Measurements from ENCODE around the gene FAM135A. TPM values are rescaled to one million over a fixed set of nuclear protein-coding genes. Genes with fewer than 3 reads are reported as not detected.

The FAM135A gene
- total and polyA plus RNA-seq, 2 of the 4 experiments (the other 2 are of a cell fraction), result 2.2 to 7.9 TPM

GRCh38 chr6:70376628-70377027, 36.7 kb upstream of the FAM135A start:
- WGBS, 2 experiments (ENCODE audit: extremely low coverage in 2 of 2, insufficient read length in 1 of 2), result no CpG with 5 or more reads among the region's 1 CpG
- H3K9me3 ChIP-seq (ENCODE audit: control insufficient read depth, insufficient read depth, low read length), result no peaks in the 10 kb centered on the region

More at GRCh38 chr6:70376628-70377027, 36.7 kb upstream of the FAM135A start:
- intact Hi-C loops (cut with micrococcal nuclease), result loop anchor here (10.0 kb wide), 2 partner anchors 188 to 508 kb away; partner anchors contain the start of gene SDHAF4
- H3K27me3 ChIP-seq (ENCODE audit: control insufficient read depth, insufficient read depth, low read length), result 0 out of 2 replicates have a peak, but pooled peaks cover 1% of the 10 kb centered on the region
- no peak for TF ChIP-seq NFE2L2 (IDR thresholded peaks at IDR 0.05; ENCODE audit: low read depth, low read length)
- TF ChIP-seq CEBPB (IDR thresholded peaks at IDR 0.05; ENCODE audit: low read depth, low read length), result no peak
- TF ChIP-seq, protein P1, sequence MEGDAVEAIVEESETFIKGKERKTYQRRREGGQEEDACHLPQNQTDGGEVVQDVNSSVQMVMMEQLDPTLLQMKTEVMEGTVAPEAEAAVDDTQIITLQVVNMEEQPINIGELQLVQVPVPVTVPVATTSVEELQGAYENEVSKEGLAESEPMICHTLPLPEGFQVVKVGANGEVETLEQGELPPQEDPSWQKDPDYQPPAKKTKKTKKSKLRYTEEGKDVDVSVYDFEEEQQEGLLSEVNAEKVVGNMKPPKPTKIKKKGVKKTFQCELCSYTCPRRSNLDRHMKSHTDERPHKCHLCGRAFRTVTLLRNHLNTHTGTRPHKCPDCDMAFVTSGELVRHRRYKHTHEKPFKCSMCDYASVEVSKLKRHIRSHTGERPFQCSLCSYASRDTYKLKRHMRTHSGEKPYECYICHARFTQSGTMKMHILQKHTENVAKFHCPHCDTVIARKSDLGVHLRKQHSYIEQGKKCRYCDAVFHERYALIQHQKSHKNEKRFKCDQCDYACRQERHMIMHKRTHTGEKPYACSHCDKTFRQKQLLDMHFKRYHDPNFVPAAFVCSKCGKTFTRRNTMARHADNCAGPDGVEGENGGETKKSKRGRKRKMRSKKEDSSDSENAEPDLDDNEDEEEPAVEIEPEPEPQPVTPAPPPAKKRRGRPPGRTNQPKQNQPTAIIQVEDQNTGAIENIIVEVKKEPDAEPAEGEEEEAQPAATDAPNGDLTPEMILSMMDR (conservative IDR thresholded peaks at IDR 0.05; ENCODE audit: low read depth, low read length), result no peak
- no peak for TF ChIP-seq RCOR1 (IDR thresholded peaks at IDR 0.05; ENCODE audit: insufficient replicate concordance, low read length)
- no peak for TF ChIP-seq ELK1 (IDR thresholded peaks at IDR 0.05; ENCODE audit: borderline replicate concordance, low read depth, low read length)
- TF ChIP-seq, protein P2, sequence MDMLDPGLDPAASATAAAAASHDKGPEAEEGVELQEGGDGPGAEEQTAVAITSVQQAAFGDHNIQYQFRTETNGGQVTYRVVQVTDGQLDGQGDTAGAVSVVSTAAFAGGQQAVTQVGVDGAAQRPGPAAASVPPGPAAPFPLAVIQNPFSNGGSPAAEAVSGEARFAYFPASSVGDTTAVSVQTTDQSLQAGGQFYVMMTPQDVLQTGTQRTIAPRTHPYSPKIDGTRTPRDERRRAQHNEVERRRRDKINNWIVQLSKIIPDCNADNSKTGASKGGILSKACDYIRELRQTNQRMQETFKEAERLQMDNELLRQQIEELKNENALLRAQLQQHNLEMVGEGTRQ (IDR thresholded peaks at IDR 0.05; ENCODE audit: low read depth, low read length), result no peak
- no peak for TF ChIP-seq SMC3 (IDR thresholded peaks at IDR 0.05; ENCODE audit: low read depth, low read length)
- no peak for TF ChIP-seq MAZ (IDR thresholded peaks at IDR 0.05; ENCODE audit: borderline replicate concordance, low read depth, low read length)
- TF ChIP-seq CHD1 (IDR thresholded peaks at IDR 0.05; ENCODE audit: low read depth, low read length), result no peak
- no peak for TF ChIP-seq MAFK (IDR thresholded peaks at IDR 0.05; ENCODE audit: low read depth, low read length)
- no peak for TF ChIP-seq BHLHE40 (IDR thresholded peaks at IDR 0.05; ENCODE audit: low read depth, low read length)
- TF ChIP-seq RAD21 (IDR thresholded peaks at IDR 0.05; ENCODE audit: low read length), result no peak
- no peak for TF ChIP-seq FOS (IDR thresholded peaks at IDR 0.05; ENCODE audit: low read depth, low read length)
- no peak for TF ChIP-seq POLR2A (IDR thresholded peaks at IDR 0.05; ENCODE audit: low read depth, low read length)
- TF ChIP-seq RFX5 (IDR thresholded peaks at IDR 0.05; ENCODE audit: low read depth, low read length), result no peak
- TF ChIP-seq MXI1 (IDR thresholded peaks at IDR 0.05; ENCODE audit: borderline replicate concordance, low read depth, low read length), result no peak
- H3K27ac ChIP-seq (ENCODE audit: insufficient read depth, low read length), result no peak overlapping the region
- H3K9me1 ChIP-seq (ENCODE audit: insufficient read depth, low read length), result no peaks in the 10 kb centered on the region
- no peak overlapping the region for H2AK9ac ChIP-seq (replicated peaks; ENCODE audit: low read depth, low read length, poor library complexity)
- no peak overlapping the region for H3K18ac ChIP-seq (ENCODE audit: low read depth, low read length)
- no peak overlapping the region for H2AK5ac ChIP-seq (ENCODE audit: low read depth, low read length)
- H3K9ac ChIP-seq (ENCODE audit: low read depth, low read length), result no peak overlapping the region
- no TSS peak for BruUV-seq (replicated peaks)
- H2AFZ ChIP-seq (replicated peaks; ENCODE audit: low read length, poor library complexity), result no peak overlapping the region
- no peak overlapping the region for H3K56ac ChIP-seq (ENCODE audit: extremely low read depth, insufficient read depth, low read length)
- no peak overlapping the region for H3K4ac ChIP-seq (ENCODE audit: low read depth, low read length)
- H3K14ac ChIP-seq (replicated peaks; ENCODE audit: low read depth, low read length), result no peak overlapping the region
- H4K5ac ChIP-seq (ENCODE audit: low read depth, low read length), result no peak overlapping the region
- CTCF ChIA-PET, result no interaction called here
- no peak overlapping the region for H2BK15ac ChIP-seq (ENCODE audit: low read depth, low read length)
- H4K8ac ChIP-seq (ENCODE audit: low read depth in 2 of 2, low read length in 2 of 2), result no peak overlapping the region
- no peaks in the 10 kb centered on the region for H3K36me3 ChIP-seq (ENCODE audit: control insufficient read depth, insufficient read depth, low read length)
- DNase-seq, result no peak
- no peaks in the 10 kb centered on the region for H3K79me1 ChIP-seq (ENCODE audit: low read depth in 1 of 2, low read length in 2 of 2)
- in situ Hi-C loops (cut with MboI; ENCODE audit: low sequenced_read_pairs), result no loop called here
- H4K20me1 ChIP-seq (ENCODE audit: insufficient read depth, low read length), result no peaks in the 10 kb centered on the region
- no peak for ATAC-seq (ENCODE audit: low read depth)
- H3K4me2 ChIP-seq (ENCODE audit: low read depth, low read length), result no peak overlapping the region
- no peak overlapping the region for H3K4me3 ChIP-seq (ENCODE audit: insufficient read depth, low read depth, low read length)
- H2BK120ac ChIP-seq (ENCODE audit: low read depth, low read length), result no peak overlapping the region
- H3K23ac ChIP-seq (ENCODE audit: low read depth, low read length), result no peak overlapping the region
- H3K4me1 ChIP-seq (ENCODE audit: control insufficient read depth, insufficient read depth, low read length), result no peaks in the 10 kb centered on the region
- H4K91ac ChIP-seq (ENCODE audit: insufficient read depth, low read depth, low read length), result no peak overlapping the region
- POLR2A ChIA-PET (ENCODE audit: unreplicated experiment), result no interaction called here
- dilution Hi-C loops (cut with HindIII; ENCODE audit: low sequenced_read_pairs, unreplicated experiment), result no loop called here
- H2BK20ac ChIP-seq (ENCODE audit: low read depth, low read length), result no peak overlapping the region
- H2BK5ac ChIP-seq (ENCODE audit: low read depth, low read length, poor library complexity, severe bottlenecking), result no peak overlapping the region

All from IMR-90 (cell line).